OCI-M2 (cell line): ENCODE measurements around the gene POM121L2.

ENCODE experiments used
- DNase-seq: peaks from one replicate; lab custom pipeline; 2025; ENCODE audit not compliant: unreplicated experiment; lab: John Stamatoyannopoulos, UW

POM121L2 gene

DNA sequence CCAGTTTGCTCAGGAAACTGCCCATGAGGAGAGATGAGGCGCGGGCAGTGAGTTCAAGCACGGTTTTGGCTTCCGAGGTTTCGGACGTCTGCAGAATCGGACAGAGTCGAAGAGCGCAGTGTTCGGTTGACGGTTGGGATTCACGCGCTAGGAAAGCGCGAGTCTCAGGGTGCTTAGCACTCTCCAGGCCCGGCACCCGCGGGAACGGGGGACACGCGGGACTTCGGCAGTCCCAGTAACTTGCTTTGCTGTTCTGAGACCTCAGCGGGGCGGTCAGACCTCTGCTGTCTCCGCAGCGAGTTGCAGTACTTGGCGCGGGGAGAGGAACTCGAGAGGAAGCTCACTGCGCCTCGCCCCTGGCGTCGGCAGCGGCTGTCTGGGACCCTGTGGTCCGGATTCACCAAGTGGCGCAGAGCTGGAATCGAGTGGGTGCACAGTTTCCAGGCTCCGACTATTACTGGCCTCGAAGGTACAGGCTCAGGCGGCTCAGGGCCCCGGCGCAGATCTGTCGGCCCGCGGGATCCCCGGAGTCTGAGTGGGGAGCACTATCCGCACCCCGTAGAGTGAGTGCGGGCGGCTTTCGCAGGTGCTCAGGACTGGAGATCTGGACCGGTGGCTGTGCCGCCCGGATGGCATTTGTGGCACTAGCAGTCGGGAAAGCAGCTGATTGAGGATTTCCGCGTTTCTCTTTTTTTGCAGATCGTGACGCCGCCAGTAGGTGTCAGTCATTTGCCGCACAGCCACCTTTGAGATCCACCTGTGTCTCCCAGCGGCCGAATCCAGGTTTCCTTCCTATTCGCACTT lies at the start of gene POM121L2:
TSS of gene POM121L2 (minus strand) at position 128 of the 804 bp plus-strand sequence. CDS start at position 25, 103 bp downstream.
- DNase-seq, result no peak

DNA sequence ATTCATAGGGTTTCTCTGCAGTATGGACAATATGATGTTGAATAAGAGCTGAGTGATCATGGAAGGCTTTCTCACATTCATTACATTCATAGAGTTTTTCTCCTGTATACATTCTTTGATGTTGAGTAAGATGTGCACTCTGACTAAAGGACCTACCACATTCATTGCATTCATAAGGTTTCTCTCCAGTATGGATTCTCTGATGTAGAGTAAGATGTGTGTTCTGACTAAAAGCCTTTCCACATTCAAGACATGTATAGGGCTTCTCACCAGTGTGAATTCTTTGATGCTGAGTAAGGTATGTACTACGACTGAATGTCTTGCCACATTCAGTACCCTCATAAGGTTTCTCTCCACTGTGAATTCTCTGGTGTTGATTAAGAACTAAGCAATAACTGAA lies 47.2 kb upstream of the POM121L2 start:
- DNase-seq, result no peak

DNA sequence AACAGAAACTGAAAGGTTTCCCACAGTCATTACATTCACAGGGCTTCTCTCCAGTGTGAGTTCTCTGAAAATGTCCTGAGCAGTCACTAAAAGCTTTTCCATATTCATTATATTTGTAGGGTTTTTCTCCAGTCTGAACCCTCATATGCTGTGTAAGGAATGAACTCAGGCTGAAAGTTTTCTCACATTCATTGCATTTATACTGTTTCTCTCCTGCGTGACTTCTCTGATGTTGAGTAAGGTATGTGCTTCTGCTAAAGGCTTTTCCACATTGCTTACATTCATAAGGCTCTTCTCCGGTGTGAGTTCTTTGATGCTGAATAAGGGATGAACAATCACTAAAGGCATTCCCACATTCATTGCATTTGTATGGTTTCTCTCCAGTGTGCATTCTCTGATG lies 46.7 kb upstream of the POM121L2 start:
- no peak for DNase-seq

DNA sequence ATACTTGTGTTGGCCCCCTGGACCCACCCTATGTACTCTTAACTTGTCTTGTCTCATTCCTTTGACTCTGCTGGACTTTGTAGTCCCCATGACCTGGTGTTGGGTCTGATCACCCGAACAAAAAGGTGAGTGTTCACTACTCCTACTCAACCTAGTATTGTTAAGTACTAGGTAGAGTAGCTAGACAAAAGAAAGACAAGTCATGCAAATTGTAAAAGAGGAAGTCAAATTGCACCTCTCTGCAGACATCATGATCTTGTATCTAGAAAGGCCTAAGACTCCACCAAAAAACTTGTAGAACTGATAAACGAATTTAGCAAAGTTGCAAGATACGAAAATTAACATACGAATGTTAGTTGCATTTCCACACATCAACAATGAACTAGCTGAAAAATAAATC lies 40.8 kb upstream of the POM121L2 start:
- no peak for DNase-seq

GRCh38 chr6:27334141-27334540 lies 22.1 kb upstream of the POM121L2 start:
- no peak for DNase-seq

- DNase-seq, result no peak
These were observed 21.6 kb upstream of the POM121L2 start for GRCh38 chr6:27333642-27334040.

GRCh38 chr6:27332692-27333641 lies 20.9 kb upstream of the POM121L2 start:
- DNase-seq, result peak; percentile 85

DNA sequence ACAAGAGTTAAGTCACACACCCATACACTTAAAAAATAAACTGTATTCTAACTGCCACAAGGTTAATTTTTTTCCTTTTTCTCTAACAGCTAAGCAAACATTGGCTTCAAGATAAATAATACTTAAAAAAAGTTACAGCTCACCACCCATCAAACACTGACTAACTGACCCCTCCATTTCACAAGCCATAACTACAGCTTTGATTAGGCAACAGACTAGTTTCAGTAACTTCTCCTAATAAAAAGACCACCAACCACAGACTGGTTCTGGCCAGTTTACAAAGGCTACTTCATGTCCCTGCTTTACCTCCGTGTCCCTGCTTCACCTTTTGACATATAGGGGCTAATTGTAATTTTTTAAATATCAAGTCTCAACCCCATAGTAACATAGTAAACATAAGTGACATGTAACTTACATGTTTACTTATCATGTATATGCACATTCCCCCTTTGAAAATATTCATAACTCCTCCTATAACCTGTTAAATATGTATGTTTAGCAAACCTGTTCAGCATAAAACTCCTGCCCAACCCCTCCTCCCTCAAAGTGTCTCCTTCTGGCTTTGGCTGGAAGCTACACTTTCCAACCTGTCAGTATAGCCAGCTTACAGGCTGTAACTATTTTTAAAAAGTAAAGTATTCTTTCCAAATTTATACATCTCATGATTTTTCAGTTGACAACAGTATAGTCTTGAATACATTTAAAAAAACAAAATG lies 15.1 kb upstream of the POM121L2 start:
- no peak for DNase-seq

- DNase-seq, result no peak
These were observed 9.8 kb upstream of the POM121L2 start for GRCh38 chr6:27321901-27322300.

- no peak for DNase-seq
These were observed 9.3 kb upstream of the POM121L2 start for GRCh38 chr6:27321370-27321769.

- DNase-seq, result no peak
These were observed 6.9 kb upstream of the POM121L2 start for GRCh38 chr6:27318973-27319372.

DNA sequence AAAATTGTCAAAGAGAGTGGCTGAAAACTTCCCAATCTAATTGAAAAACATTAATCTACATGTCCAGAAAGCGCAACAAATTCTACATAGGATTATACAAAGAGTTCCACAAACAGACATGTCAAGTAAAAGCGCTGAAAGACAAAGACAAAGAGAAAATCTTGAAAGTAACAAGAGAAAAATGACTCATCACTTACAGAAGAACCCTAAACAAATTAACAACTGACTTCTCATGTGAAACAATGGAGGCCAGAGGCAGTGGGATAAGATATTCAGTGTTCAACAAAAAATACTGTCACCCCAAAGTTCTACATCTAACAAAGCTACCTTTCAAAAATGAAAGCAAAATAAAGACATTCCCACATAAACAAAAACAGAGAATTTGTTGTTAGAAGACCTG lies 2.0 kb upstream of the POM121L2 start:
- no peak for DNase-seq

GRCh38 chr6:27312950-27313271 lies 838 bp upstream of the POM121L2 start:
- DNase-seq, result no peak

GRCh38 chr6:27311806-27312145 lies 297 bp downstream of the POM121L2 start:
- DNase-seq, result no peak

GRCh38 chr6:27303613-27304272 lies 8.3 kb downstream of the POM121L2 start:
- DNase-seq, result peak; percentile 59

- DNase-seq, result peak; percentile 69
These were observed 14.0 kb downstream of the POM121L2 start for GRCh38 chr6:27297857-27298730.

- no peak for DNase-seq
These were observed 14.6 kb downstream of the POM121L2 start for GRCh38 chr6:27297484-27297856.

- DNase-seq, result no peak
These were observed 15.8 kb downstream of the POM121L2 start for GRCh38 chr6:27296106-27296783.

GRCh38 chr6:27295301-27296079 lies 16.6 kb downstream of the POM121L2 start:
- DNase-seq, result no peak
